Suppressor macrophage (primary cell): Measurements from ENCODE around the gene TAS2R8.
"Not testable (repeated sequence)": the region's sequence is repeated elsewhere in the genome, so short reads cannot be mapped to it uniquely, and the experiment has no call there.

Source experiments
- DNase-seq, 4 experiments: peaks; one replicate each; pipeline ENCODE4 v3.0.0-alpha.2; 2020 to 2022
- total RNA-seq, 17 experiments: gene quantifications; one replicate each; lab custom pipeline; 2026; ENCODE audit warnings: mixed read lengths in 6 of 17, inconsistent platforms in 3 of 17; lab: John Stamatoyannopoulos, UW

Gene TAS2R8
- total RNA-seq: 0 to 0.88 (median 0) reads per million in 17 experiments

GRCh38 chr12:10807186-10807585 is at the start of gene TAS2R8:
Gene TAS2R8 (minus strand): TSS chr12:10807286. CDS start chr12:10806980, 306 bp downstream.
- no peak for DNase-seq

GRCh38 chr12:10855807-10856206 is 48.7 kb upstream of the TAS2R8 start:
- DNase-seq: no peak

- DNase-seq: no peak
Observed at GRCh38 chr12:10853776-10854175, 46.7 kb upstream of the TAS2R8 start.

- no peak for DNase-seq
Observed at GRCh38 chr12:10851243-10851858, 44.3 kb upstream of the TAS2R8 start.

GRCh38 chr12:10849425-10849878 is 42.4 kb upstream of the TAS2R8 start, which contains the start of gene PRR4:
Gene PRR4 (minus strand): TSS chr12:10849475. CDS start chr12:10849437, 38 bp downstream.
- no peak for DNase-seq

GRCh38 chr12:10847744-10848143 is 40.7 kb upstream of the TAS2R8 start:
- DNase-seq: no peak

GRCh38 chr12:10842862-10843261 is 35.8 kb upstream of the TAS2R8 start:
- DNase-seq: no peak

- DNase-seq: no peak
Observed at GRCh38 chr12:10838461-10838860, 31.4 kb upstream of the TAS2R8 start.

- no peak for DNase-seq
Observed at GRCh38 chr12:10829994-10830393, 22.9 kb upstream of the TAS2R8 start.

GRCh38 chr12:10826258-10826657 is 19.2 kb upstream of the TAS2R8 start, which contains the start of gene TAS2R10:
Gene TAS2R10 (minus strand): TSS chr12:10826358. CDS start chr12:10826269, 89 bp downstream.
- DNase-seq: no peak

GRCh38 chr12:10824957-10825356 is 17.9 kb upstream of the TAS2R8 start:
- DNase-seq: no peak

GRCh38 chr12:10811883-10812536 is 4.9 kb upstream of the TAS2R8 start:
- no peak for DNase-seq

- DNase-seq: no peak
Observed at GRCh38 chr12:10810068-10810467, 3.0 kb upstream of the TAS2R8 start, which contains the start of gene TAS2R9. Gene TAS2R9 (minus strand): TSS chr12:10810168. CDS start chr12:10810075, 93 bp downstream.

GRCh38 chr12:10802587-10802986 is 4.5 kb downstream of the TAS2R8 start, which contains the start of gene TAS2R7:
Gene TAS2R7 (minus strand): TSS chr12:10802627. CDS start chr12:10802570, 57 bp downstream.
- DNase-seq: no peak

GRCh38 chr12:10801741-10802140 is 5.3 kb downstream of the TAS2R8 start:
- DNase-seq: no peak

GRCh38 chr12:10794222-10794621 is 12.9 kb downstream of the TAS2R8 start:
- DNase-seq: no peak

- not testable (repeated sequence) for DNase-seq
Observed at GRCh38 chr12:10791769-10792168, 15.3 kb downstream of the TAS2R8 start.

GRCh38 chr12:10783252-10783651 is 23.8 kb downstream of the TAS2R8 start:
- DNase-seq: no peak

GRCh38 chr12:10779103-10779502 is 28.0 kb downstream of the TAS2R8 start:
- DNase-seq: no peak

- peak; percentile 4 to 51 (median 32) for DNase-seq
Observed at GRCh38 chr12:10771132-10771733, 35.9 kb downstream of the TAS2R8 start.

- no peak for DNase-seq
Observed at GRCh38 chr12:10759657-10760056, 47.4 kb downstream of the TAS2R8 start.

GRCh38 chr12:10756194-10756593 is 50.9 kb downstream of the TAS2R8 start:
- no peak for DNase-seq
